GM12878 (cell line): ENCODE results near the gene STK38. TPM values are rescaled to one million over a fixed set of nuclear protein-coding genes. Genes with fewer than 3 reads are reported as not detected.

Experiments used
- ATAC-seq: fragments of 200-7000 bp; cut with Tn5 transposase; 3 replicates; pipeline ENCODE4 v1.9.1; 2020; ENCODE audit warnings: mild to moderate bottlenecking, moderate library complexity
- BruUV-seq: library from RNA; stranded (reverse); fragments of 400-500 nt; replicated peaks from 2 replicates; lab custom pipeline; 2021; lab: Mats Ljungman, UMichigan
- CTCF ChIA-PET: fragments of 300-600 bp; sonication (Branson Sonifier 250); formaldehyde crosslinking; extraction: SDS; loops from one replicate; lab custom pipeline; 2021; ENCODE audit warnings: inconsistent platforms; lab: Yijun Ruan, JAX
- POLR2A ChIA-PET: fragments of 350-600 bp; formaldehyde crosslinking; extraction: SDS; loops from one replicate; lab custom pipeline; 2021; ENCODE audit warnings: inconsistent platforms; lab: Charles Lee
- RAD21 ChIA-PET: fragments of 300-600 bp; sonication (Branson Sonifier 250); formaldehyde crosslinking; loops from one replicate; lab custom pipeline; 2023; ENCODE audit warnings: antibody characterized with exemption; ENCODE audit not compliant: unreplicated experiment; lab: Charles Lee
- SMC1A ChIA-PET: fragments of 300-600 bp; sonication (Branson Sonifier 250); formaldehyde crosslinking; loops from one replicate; lab custom pipeline; 2023; ENCODE audit not compliant: unreplicated experiment, uncharacterized antibody; lab: Charles Lee
- DNase-seq: peaks from one replicate; pipeline ENCODE4 v3.0.0-alpha.2; 2011; ENCODE audit warnings: low read depth, low spot score
- FAIRE-seq: peaks from 3 replicates; lab custom pipeline; 2011; peaks lifted over from hg19 to GRCh38; lab: Jason Lieb, UNC
- H2AFZ ChIP-seq: 2 replicates; pipeline ENCODE4 v1.6.0; 2011; ENCODE audit warnings: low read depth, low read length, control low read depth; ENCODE audit not compliant: control insufficient read depth
- H3K27ac ChIP-seq: 2 replicates; pipeline ENCODE4 v1.5.1; 2011; ENCODE audit warnings: control low read depth; ENCODE audit not compliant: control insufficient read depth, insufficient read depth
- H3K27me3 ChIP-seq, 2 experiments: replicated peaks in 1 of 2; 2 replicates each; pipeline versions ENCODE4 v1.6.0 to v1.6.1; 2011; ENCODE audit warnings: low read length in 1 of 2; ENCODE audit not compliant: control insufficient read depth in 2 of 2, insufficient read depth in 2 of 2
- H3K36me3 ChIP-seq, 2 experiments: 2 replicates each; pipeline ENCODE4 v1.5.1; 2011; ENCODE audit warnings: low read length in 1 of 2; ENCODE audit not compliant: control insufficient read depth in 2 of 2, insufficient read depth in 2 of 2
- H3K4me1 ChIP-seq: 2 replicates; pipeline ENCODE4 v1.6.1; 2011; ENCODE audit warnings: mild to moderate bottlenecking, low read length, moderate library complexity, mixed read lengths; ENCODE audit not compliant: control insufficient read depth, insufficient read depth
- H3K4me2 ChIP-seq: 2 replicates; pipeline ENCODE4 v1.6.0; 2011; ENCODE audit warnings: control low read depth; ENCODE audit not compliant: control insufficient read depth, insufficient read depth
- H3K4me3 ChIP-seq: fragments of 200-600 bp; sonication (generic); 2 replicates; pipeline ENCODE4 v1.5.1; 2016
- H3K79me2 ChIP-seq: 2 replicates; pipeline ENCODE4 v1.6.0; 2011; ENCODE audit warnings: low read length; ENCODE audit not compliant: control insufficient read depth, insufficient read depth
- H3K9ac ChIP-seq: 2 replicates; pipeline ENCODE4 v1.8.0; 2011; ENCODE audit warnings: low read length, control low read depth, mixed read lengths; ENCODE audit not compliant: control insufficient read depth, insufficient read depth
- H3K9me3 ChIP-seq: replicated peaks from 3 replicates; pipeline ENCODE4 v1.5.1; 2011; ENCODE audit warnings: mild to moderate bottlenecking, low read length; ENCODE audit not compliant: control insufficient read depth, insufficient read depth
- H4K20me1 ChIP-seq: 2 replicates; pipeline ENCODE4 v1.6.0; 2011; ENCODE audit not compliant: control insufficient read depth, insufficient read depth
- KAT2A ChIP-seq: conservative IDR thresholded peaks from 2 replicates; pipeline ENCODE4 v1.6.1; 2011; ENCODE audit warnings: low read depth, low read length; ENCODE audit not compliant: control insufficient read depth
- KDM1A ChIP-seq: fragments of 200-600 bp; sonication (generic); IDR thresholded peaks from 2 replicates; pipeline ENCODE4 v1.6.1; 2016; ENCODE audit warnings: borderline replicate concordance
- MTA3 ChIP-seq: IDR thresholded peaks from 2 replicates; pipeline ENCODE4 v1.6.1; 2012; ENCODE audit warnings: low read length, inconsistent platforms, borderline replicate concordance
- MXI1 ChIP-seq: fragments of 150-350 bp; IDR thresholded peaks from 2 replicates; pipeline ENCODE4 v1.6.1; 2011; ENCODE audit warnings: low read depth, mild to moderate bottlenecking, inconsistent platforms, low read length, improper control_type of control experiment
- MYC ChIP-seq: IDR thresholded peaks from 2 replicates; pipeline ENCODE4 v1.6.1; 2011; ENCODE audit warnings: mild to moderate bottlenecking, low read length, moderate library complexity, inconsistent platforms; ENCODE audit not compliant: insufficient read depth, insufficient replicate concordance, insufficient read length, severe bottlenecking
- NFYB ChIP-seq: IDR thresholded peaks from 2 replicates; pipeline ENCODE4 v1.6.1; 2011; ENCODE audit warnings: low read depth, mild to moderate bottlenecking, low read length, improper control_type of control experiment, moderate library complexity; ENCODE audit not compliant: insufficient read depth
- POLR2AphosphoS5 ChIP-seq: IDR thresholded peaks from 2 replicates; pipeline ENCODE4 v1.6.1; 2011; ENCODE audit warnings: mild to moderate bottlenecking, low read length, inconsistent platforms
- RB1 ChIP-seq: fragments of 450-650 bp; formaldehyde crosslinking; IDR thresholded peaks from 2 replicates; pipeline ENCODE4 v1.6.1; 2017; ENCODE audit warnings: mild to moderate bottlenecking, borderline replicate concordance
- RCOR1 ChIP-seq: conservative IDR thresholded peaks from 2 replicates; pipeline ENCODE4 v1.6.1; 2012; ENCODE audit warnings: low read depth, low read length, improper control_type of control experiment
- YBX1 ChIP-seq: fragments of 450-650 bp; IDR thresholded peaks from 2 replicates; pipeline ENCODE4 v1.6.1; 2016; ENCODE audit warnings: antibody characterized with exemption
- ZNF24 ChIP-seq: fragments of 450-650 bp; IDR thresholded peaks from 2 replicates; pipeline ENCODE4 v1.6.1; 2017; ENCODE audit warnings: antibody characterized with exemption, mild to moderate bottlenecking
- ZZZ3 ChIP-seq: IDR thresholded peaks from 2 replicates; pipeline ENCODE4 v1.6.1; 2011; ENCODE audit warnings: low read depth; ENCODE audit not compliant: control insufficient read depth, insufficient read length
- WGBS: methylation state at CpG from one replicate; pipeline ENCODE4 v1.1.6; 2016; ENCODE audit warnings: low lambda C conversion rate; ENCODE audit not compliant: insufficient replicate concordance, insufficient coverage; ENCODE audit errors: missing lambda C conversion rate; 5-methylcytosine and 5-hydroxymethylcytosine counted together
- in situ Hi-C: fragments of 300-500 bp; cut with MboI; formaldehyde crosslinking; loops from 9 replicates; pipeline ENCODE4 v1.14.3; 2018; ENCODE audit warnings: mixed read lengths
- intact Hi-C: fragments of 100-400 bp; cut with micrococcal nuclease; formaldehyde crosslinking; loops from one replicate; pipeline ENCODE4 v1.14.2; 2022; ENCODE audit not compliant: unreplicated experiment
- polyA plus RNA-seq, 11 experiments: library from polyadenylated mRNA; depleted of rRNA in 4 of 11; unstranded in 6 of 11; stranded (reverse) in 5 of 11; fragments of >200 nt; fragmentation: Nextera tagmentation in 4 of 11; fragmentation: Illumina TruSeq in 1 of 11; extraction: Ambion mirVana in 4 of 11; extraction: Trizol in 1 of 11; gene quantifications; 1 replicate in 1 of 11; 2 replicates in 10 of 11; pipeline versions ENCODE4 v1.2.1 to v1.2.3, GENCODE V29; 2011 to 2016; ENCODE audit warnings: inconsistent platforms in 2 of 11, missing spikeins in 2 of 11, low read depth in 1 of 11
- total RNA-seq, 4 experiments: library from RNA; depleted of rRNA in 3 of 4; stranded (reverse); fragments of >200 nt in 3 of 4; fragmentation: Illumina TruSeq in 1 of 4; extraction: Trizol in 1 of 4; gene quantifications; 2 replicates each; pipeline versions ENCODE4 v1.2.1 to v1.2.3, GENCODE V29; 2013 to 2021
- TF ChIP-seq, protein P1 (sequence below): fragments of 450-650 bp; conservative IDR thresholded peaks from 2 replicates; pipeline ENCODE4 v1.6.1; 2017; ENCODE audit warnings: mild to moderate bottlenecking, moderate library complexity
- TF ChIP-seq, protein P2 (sequence below): IDR thresholded peaks from 2 replicates; pipeline ENCODE4 v1.6.1; 2011; ENCODE audit warnings: borderline replicate concordance, low read depth, mild to moderate bottlenecking, moderate library complexity, low read length; ENCODE audit not compliant: insufficient read depth, poor library complexity, severe bottlenecking

The STK38 gene
- total and polyA plus RNA-seq, 10 of the 15 experiments (the other 5 are each of a cell fraction or from before 2014, with no cell fraction given), result 4.1 to 18.7 (median 13.6) TPM

DNA sequence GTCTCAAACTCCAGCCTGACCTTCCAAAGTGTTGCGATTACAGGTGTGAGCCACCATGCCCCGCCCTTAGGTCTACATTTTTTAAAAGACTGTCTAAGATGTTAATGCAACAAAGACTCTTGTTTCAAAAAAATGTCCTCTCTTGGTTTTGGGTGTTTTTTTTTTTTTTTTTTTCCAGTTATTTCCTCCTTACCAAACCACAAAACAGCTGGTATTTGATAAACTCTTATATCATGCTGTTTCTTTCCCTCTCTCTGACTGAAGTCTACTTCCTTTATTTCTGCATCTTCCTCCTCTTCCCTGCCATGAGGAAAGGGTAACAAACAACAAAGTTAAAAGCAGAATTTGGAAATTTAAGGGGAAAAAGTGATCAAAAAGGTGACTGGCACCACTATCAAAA lies 21.2 kb downstream of the STK38 start (continued):
- TF ChIP-seq POLR2AphosphoS5 (no peak), RB1 (no peak), RCOR1 (no peak)
- TF ChIP-seq, protein P1, sequence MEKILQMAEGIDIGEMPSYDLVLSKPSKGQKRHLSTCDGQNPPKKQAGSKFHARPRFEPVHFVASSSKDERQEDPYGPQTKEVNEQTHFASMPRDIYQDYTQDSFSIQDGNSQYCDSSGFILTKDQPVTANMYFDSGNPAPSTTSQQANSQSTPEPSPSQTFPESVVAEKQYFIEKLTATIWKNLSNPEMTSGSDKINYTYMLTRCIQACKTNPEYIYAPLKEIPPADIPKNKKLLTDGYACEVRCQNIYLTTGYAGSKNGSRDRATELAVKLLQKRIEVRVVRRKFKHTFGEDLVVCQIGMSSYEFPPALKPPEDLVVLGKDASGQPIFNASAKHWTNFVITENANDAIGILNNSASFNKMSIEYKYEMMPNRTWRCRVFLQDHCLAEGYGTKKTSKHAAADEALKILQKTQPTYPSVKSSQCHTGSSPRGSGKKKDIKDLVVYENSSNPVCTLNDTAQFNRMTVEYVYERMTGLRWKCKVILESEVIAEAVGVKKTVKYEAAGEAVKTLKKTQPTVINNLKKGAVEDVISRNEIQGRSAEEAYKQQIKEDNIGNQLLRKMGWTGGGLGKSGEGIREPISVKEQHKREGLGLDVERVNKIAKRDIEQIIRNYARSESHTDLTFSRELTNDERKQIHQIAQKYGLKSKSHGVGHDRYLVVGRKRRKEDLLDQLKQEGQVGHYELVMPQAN, result no peak
- TF ChIP-seq, all 136 proteins: peak for 0

DNA sequence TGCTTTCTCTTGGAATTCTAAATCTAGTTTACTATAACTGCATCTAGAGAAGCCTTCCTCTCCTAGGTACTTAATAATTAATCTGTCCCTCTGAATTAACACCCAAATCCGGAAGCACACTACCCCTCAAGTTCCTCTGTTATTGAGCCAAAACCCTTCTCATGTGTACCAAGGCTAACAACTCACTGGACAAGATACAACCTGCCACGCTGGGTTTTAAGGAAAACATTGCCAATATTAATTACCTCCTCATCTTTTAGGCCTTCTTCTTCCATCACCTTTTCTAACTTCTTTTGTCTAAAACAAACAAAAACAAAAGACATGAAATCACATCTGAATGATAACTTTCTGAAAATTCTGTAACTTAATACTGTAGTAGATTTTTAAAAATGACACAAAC lies 21.9 kb downstream of the STK38 start:
- 98% methylated on average over 2 of the region's 2 CpGs for WGBS
- TF ChIP-seq, protein P2, sequence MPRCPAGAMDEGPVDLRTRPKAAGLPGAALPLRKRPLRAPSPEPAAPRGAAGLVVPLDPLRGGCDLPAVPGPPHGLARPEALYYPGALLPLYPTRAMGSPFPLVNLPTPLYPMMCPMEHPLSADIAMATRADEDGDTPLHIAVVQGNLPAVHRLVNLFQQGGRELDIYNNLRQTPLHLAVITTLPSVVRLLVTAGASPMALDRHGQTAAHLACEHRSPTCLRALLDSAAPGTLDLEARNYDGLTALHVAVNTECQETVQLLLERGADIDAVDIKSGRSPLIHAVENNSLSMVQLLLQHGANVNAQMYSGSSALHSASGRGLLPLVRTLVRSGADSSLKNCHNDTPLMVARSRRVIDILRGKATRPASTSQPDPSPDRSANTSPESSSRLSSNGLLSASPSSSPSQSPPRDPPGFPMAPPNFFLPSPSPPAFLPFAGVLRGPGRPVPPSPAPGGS, result no peak
- TF ChIP-seq ZNF24, result no peak
- no peak for TF ChIP-seq ZZZ3
- TF ChIP-seq MYC, result no peak
- TF ChIP-seq KDM1A, result no peak
- no peak for TF ChIP-seq MTA3
- TF ChIP-seq RB1, result no peak
- no peak for TF ChIP-seq YBX1
- no peak for TF ChIP-seq MXI1
- TF ChIP-seq KAT2A, result no peak
- TF ChIP-seq NFYB, result no peak
- ChIA-PET RAD21 (no interaction called here), CTCF (interaction anchor here (1.1 kb wide), 1 partner anchor 8 kb away, joined by 3 read pairs; no protein-coding TSS in a partner anchor), SMC1A (no interaction called here), POLR2A (no interaction called here)
- Histone ChIP-seq H3K36me3 (peaks cover 0 to 16% of the 10 kb centered on the region in 2 experiments; a peak in 2 of 4 replicates), H3K9me3 (no peaks in the 10 kb centered on the region), H3K4me3 (no peak overlapping the region), H3K4me2 (no peak overlapping the region), H3K27ac (no peak overlapping the region), H3K9ac (no peak overlapping the region), H3K79me2 (no peaks in the 10 kb centered on the region), H2AFZ (no peak overlapping the region), H3K4me1 (no peaks in the 10 kb centered on the region), H4K20me1 (no peaks in the 10 kb centered on the region), H3K27me3 (no peaks in the 10 kb centered on the region)
- ATAC-seq (no peak), FAIRE-seq (no peak), DNase-seq (no peak)
- intact Hi-C loops, result no loop called here
- in situ Hi-C loops, result no loop called here
- BruUV-seq, result no TSS peak
